ENCODE measurements around the gene BPTF.

DNA sequence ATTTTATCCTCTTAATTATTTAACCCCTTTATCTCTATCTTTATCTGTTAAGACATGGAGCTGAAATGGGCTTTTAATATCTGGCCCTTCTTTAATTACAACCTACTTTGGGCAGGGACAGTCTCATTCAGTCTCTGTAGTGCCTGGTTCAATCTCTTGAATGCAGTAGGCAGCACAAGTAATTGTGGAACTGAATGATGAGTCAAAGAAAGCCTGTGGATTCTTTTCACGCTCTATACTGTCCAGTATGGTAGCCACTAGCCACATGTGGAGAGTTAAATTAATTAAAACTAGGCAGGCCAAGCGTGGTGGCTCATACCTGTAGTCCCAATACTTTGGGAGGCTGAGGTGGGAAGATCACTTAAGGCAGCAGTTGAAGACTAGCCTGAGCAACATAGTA lies 9.3 kb downstream of the BPTF start:
- TF ChIP-seq GATA2 (IDR thresholded peaks at IDR 0.05; ENCODE audit: low read depth, low read length) = no peak
- TF ChIP-seq GATA3 (IDR thresholded peaks at IDR 0.05; ENCODE audit: low read depth, low read length) = no peak
